Superior temporal gyrus (tissue), 1 donor: ENCODE measurements around the gene TCF20.
A peak's percentile ranks its signal among the peaks of the same experiment; 100 is the strongest.

Experiments
- DNase-seq: peaks from one replicate; pipeline ENCODE4 v3.0.0-alpha.2; 2016; ENCODE audit errors: extremely low spot score

Gene TCF20

GRCh38 chr22:42282252-42282942, 11.9 kb upstream of the TCF20 start:
- no peak for DNase-seq

DNA sequence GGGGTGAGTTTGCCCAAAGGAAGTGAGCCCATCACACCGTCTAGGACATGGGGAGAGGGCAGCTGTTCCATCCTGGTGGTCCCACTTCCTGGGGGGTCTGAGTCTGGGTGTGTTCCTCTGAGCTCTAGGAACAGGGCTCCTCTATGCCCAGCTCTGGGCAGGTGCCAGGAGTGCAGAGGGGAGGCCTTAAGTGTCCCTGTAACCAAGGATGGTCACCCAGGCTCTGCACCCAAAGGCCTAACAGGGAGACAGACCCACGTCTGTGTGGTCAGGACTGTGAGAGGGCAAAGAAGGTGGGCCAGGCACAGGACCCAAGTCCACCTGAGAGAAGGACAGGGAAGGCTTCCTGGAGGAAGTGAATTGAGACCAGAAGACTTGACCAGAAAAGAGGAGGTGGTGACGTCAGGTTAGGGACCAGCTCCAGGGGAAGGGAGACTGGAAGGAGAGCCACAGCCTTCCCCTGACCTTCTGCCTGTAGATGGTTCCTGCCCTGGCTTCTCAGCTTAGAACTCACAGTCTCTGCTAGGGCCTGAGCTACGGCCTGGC, 11.3 kb upstream of the TCF20 start:
- DNase-seq = no peak

GRCh38 chr22:42281284-42281683, 10.8 kb upstream of the TCF20 start:
- DNase-seq = no peak

DNA sequence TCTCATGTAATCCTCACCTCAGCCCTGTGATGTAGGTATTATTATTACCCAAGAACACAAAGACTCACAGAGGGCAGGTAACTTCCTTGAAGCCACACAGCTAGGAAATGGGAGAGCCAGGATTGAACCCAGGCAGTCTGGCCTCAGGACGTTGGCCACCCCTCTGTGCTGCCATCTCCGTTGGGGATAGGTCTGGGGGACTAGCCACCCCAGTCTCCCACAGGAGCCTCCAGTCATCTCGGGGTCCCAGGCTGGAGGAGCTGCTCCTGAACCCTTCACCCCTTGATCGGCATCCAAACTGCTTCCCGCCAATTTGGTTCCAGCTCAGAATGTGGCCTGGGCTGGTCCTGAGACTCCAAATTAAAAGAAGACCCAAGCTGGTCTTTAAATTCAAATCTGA, 10.4 kb upstream of the TCF20 start:
- no peak for DNase-seq

DNA sequence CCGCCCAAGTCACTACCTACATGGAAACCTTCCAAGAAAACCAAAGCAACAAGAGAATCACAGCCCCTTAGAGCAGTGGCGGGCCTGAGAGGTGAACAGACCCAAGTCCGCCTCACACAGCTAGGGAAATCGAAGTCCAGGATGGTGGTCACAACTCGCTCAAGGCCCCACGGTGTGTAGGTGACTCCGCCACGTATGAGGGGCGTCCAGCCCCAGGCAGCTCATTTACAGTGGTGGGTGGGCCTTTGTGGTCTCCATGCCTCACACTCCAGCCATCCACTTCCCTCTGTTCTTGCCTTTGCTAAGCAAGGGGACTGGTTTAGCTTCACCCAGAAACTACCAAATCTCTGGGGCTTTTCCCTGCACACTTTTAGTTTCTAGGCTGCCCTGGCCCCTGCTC, 9.7 kb upstream of the TCF20 start:
- DNase-seq = no peak

DNA sequence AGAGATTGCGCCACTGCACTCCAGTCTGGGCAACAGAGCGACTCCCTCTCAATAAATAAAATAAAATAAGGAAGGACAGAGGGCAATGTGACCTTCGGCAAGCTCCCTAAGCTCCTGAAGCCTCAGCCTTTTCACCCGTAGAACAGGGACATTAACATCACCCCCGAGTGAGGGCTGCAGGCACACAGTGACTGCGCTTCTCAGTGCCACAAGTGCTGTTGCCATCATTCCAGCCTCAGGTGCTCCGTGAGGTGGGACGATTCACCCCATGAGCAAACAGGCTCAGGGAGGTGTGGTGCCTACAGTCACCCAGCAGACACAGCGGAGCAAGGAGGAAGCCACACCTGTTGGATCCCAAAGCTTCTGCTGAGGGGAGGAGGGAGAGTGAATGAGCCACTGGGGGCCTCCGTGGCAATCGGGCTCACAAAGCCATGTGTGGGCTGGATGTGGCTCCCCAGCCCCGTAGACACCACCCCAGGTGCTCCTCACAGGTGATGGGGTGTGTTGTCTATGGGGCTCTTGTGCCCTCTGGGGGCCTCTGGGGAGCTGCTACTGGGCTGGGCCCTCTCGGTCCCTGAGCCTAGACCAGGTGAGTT, 9.1 kb upstream of the TCF20 start:
- DNase-seq = no peak

DNA sequence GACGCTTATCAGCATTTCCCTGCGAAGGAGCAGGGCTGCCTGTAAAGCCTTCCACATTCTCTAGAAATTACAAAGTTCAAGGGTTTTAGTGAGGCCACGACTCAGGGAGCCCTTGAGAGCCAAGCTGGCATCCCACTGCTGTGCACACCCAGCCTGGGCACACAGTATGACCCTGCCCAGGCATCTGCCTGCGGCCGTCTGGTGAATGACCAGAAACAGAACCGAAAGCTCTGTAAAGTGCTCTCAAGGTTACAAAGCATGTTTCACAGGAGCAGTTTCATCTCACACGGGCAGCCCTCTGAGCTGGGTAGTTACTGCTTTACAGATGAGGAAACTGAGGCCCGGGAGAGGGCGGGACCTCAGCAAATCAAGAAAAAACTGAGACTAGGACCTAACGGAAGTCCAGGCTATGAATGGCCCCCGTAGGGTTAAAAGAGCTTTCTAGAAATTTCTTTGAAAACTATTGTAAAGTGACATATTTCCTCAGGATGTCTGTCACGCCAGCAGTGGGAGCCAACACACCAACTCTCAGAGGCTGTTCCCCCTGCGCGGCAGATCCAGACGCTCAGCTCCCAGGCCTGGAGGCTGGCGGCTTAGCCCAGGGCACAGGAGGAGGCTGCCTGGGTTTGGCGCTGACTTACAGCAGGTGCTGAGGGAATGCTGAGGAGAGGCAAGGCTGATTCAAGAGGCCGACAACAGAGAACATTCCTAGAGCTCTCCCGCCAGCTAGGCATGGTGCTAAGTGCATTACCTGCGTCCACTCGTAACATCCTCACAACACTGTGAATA, 7.7 kb upstream of the TCF20 start:
- peak; percentile 47 for DNase-seq

GRCh38 chr22:42277232-42277753, 6.8 kb upstream of the TCF20 start:
- DNase-seq = no peak

DNA sequence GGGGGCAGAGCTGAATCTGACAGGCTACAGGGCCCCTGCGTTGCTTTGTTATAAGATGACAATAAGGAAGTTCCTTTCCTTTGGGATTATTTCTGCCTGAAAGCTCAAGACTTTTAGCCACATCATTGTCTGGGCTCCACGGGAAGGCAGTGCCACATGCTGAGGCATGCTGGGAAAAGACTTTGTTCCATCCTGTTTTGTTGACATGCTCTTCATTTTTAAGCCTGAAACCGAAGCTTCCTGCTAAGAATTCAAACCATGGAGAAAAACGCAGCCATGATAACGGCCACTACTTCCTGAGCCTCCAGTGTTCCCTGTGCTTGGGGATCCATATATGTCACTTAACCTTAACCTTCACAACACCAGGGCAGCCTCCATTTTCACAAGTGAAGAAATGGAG, 5.5 kb upstream of the TCF20 start:
- DNase-seq = no peak

DNA sequence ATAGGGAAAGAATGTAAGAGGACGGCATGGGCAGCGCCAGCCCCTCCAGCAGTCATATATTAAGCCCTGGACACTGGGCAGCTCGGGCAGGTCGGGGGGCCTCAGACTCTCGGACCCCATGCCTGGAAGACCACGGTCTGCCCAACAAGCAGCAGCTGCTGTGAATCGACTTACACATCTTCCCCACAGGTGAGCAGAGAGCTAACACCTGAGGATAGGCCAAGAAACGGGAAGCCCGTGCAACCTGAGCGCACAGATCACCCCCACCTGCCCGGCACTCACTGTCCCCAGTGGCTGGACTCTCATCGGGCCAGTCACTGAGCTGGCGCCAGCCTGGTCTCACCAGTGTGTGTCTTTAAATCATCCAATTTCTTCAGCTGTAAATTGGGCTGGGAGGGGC, 4.7 kb upstream of the TCF20 start:
- no peak for DNase-seq

DNA sequence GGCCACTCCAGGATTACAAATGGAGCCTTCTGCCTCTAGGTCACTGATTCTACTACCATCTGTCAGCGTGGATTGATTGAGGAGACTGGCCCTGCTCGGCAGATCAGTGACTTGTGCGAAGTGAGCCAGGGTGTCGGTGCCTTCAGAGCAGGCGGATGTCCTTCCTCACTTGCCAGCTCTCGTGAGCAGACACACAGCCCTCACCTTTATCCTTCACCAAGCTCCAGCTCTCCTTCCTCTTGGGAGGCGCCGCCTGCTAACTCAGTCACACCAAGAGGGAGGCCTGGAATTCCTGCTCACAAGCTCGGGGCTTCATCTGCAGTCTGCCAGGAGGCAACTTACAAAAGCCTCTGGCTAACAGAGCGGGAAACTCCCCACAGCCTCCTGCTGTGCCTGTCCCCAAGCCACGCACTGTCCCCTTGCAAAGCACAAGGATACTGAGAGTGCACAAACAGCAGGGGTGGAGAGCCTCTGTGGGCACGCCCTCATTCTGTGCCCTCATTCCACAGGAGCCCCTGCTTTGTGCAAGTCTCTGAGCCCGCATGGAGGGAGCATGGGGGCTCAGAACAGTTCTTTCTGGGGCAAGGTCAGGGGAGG, 3.5 kb upstream of the TCF20 start:
- DNase-seq = no peak

DNA sequence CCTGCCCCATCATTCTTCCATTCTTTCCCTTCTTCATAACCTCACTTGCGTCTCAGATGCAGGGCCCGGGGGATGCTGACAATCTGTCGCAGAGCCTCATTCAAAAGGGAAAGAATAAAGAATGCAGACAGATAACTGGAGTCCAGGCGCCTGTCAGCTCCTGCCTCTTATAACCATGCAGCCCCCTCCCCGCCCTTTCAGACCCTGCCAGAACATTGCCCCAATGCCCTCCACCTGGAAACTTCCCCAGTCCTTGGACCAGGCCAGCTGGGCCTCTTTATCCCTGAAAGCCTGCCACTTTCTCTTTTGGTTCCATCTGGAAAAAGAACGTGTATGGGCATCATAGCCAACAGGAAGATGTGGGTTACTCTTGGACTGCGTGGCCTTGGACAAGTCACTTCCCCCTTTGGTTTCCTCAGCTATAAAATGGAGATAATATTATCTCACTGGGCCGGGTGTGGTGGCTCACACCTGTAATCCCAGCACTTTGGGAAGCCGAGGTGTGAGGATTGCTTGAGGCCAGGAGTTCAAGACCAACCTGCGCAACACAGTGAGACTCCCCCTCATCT, 2.1 kb upstream of the TCF20 start:
- no peak for DNase-seq

DNA sequence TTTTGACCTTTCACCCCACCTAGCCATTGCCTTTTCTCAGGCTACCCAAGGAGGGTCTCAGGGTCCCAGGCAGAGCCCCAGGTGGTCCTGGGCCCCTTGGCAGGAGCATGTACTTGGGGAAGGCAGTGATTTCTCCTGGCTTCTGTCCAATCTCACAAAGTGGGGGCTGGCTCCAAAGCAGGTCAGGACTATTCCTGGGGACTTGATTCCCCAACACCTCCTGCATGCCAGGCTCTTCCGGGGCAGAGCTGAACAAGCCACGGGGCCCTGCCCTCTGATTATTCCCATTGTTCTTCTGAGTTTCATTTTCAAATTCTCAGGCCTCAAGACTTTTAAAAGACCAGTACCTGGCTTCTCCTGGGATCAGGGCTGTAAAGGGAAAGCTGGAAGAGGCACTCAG, 1.5 kb upstream of the TCF20 start:
- DNase-seq = no peak

DNA sequence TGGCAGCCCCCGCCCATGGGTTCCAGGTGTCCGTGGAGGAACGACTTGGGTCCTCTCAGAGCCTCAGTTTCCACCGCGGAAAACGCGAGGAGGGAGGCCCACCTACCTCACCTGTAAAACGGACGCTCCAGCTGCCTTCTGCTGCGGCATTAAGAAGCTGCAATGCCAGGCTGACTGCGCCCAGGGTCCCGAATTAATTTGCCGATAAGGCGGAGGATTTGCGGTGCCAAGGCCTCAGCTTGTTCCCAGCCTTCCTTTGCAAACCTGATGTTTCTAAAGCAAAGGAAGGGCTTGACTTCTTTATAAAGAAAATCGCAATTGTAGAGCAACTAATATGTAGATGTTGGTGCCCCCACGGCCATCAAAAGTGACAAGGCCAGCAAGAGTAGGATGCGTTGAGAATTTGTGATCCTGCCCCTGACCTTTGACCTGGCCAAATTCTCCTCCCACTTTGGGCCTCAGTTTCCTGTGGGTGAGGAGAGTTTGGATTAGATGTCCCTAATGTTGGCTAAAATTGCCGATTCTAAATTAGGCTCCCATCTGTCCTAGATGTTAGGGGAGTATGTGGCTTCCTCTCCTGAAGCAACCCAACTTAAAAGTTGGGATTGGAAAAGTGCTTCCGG, 849 bp upstream of the TCF20 start:
- DNase-seq = no peak

- no peak for DNase-seq
Observed at GRCh38 chr22:42270176-42270509, 310 bp downstream of the TCF20 start.

DNA sequence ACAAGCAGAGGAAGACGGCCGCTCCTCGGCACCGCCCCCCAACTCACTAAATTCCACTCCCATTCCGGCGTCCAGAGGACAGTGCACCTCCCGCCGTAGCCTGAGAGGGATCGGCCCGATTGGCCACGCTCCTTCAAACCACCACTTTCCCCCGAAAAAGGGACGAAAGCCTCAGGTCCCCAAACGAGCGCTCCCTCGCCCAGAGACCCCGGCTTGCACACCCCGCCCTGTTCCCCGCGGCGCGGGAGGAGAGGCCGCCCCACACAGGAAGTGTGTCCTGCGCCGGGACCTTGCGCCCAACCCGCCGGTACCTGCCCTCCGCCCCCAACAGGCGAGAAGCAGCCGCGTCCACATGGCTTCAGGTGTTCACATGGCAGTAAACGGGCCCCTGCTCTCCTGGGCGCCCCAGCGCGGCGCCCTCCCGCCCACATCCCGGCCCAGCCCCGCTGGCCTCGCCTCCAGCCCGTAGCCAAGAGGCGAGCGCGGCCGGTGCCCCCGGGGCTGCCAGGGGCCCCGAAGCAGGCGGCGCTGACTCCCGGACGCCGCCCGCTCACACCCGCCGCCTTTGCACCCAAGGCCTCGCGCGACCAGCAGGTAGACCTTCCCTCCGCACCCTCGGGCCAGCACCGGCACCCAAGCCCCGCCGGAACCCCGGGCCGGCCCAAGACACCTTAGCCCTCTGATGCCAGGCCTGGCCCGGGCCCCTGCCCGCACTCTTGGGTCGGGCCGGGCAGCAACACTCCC, 849 bp downstream of the TCF20 start:
- DNase-seq = no peak

GRCh38 chr22:42268852-42269410, 1.5 kb downstream of the TCF20 start:
- DNase-seq = no peak

- DNase-seq = no peak
Observed at GRCh38 chr22:42265321-42265720, 5.1 kb downstream of the TCF20 start.

DNA sequence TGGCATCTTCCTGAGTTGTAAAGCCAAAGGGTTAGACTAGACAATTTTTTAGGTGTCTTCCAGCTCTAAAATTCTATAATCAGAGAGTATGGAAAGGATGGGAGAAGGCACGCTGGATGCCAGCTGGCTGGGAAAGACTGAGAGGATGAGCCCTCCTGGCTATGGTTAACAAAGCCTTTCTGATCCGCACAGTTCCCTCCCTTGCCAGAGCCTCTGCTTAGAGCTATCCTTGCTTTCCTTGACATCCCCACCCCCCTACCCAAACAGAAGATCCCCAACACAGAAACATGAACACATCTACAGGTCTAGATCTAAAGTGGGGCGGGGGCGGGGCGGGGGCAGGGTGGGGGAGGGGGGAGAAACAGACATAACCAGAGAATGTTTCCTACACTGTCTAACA, 6.5 kb downstream of the TCF20 start:
- no peak for DNase-seq

DNA sequence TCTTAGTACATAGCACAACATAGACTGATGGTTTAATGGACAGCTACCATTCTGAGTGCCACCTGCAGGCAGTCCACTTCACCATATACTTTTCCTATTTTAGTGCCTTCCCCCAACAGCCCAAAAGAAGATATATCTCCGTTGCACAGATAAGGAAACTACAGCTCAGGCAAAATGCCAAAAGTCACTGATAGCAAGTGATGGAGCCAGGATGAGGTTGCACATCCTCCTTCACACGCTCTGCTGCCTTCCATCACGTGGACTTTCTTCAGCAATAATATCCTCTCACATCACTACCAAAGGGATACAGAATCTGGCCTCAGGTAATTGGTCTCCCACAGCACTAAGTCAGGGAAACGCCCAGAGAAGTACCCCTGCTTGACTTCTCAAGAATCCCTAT, 7.5 kb downstream of the TCF20 start:
- DNase-seq = no peak
